Epithelial cell of proximal tubule (primary cell): ENCODE results near the gene UNK. TPM values are rescaled to one million over a fixed set of nuclear protein-coding genes. Genes with fewer than 3 reads are reported as not detected.
"Not testable (repeated sequence)": the region's sequence is repeated elsewhere in the genome, so short reads cannot be mapped to it uniquely, and the experiment has no call there.

Experiments
- DNase-seq: peaks from one replicate; pipeline ENCODE4 v3.0.0-alpha.2; 2011; ENCODE audit warnings: low read depth
- H3K4me3 ChIP-seq: 2 replicates; pipeline ENCODE4 v1.5.1; 2011; ENCODE audit warnings: low read depth, mild to moderate bottlenecking, low read length
- CTCF ChIP-seq: conservative IDR thresholded peaks from 2 replicates; pipeline ENCODE4 v1.5.1; 2012; ENCODE audit warnings: low read depth, mild to moderate bottlenecking, low read length
- total RNA-seq: library from RNA; depleted of rRNA; stranded (reverse); fragments of >200 nt; gene quantifications from 2 replicates; pipeline ENCODE4 v1.2.3, GENCODE V29; 2015

Gene UNK
- total RNA-seq, 1 donor from 2014 or later, result 19.4 TPM

DNA sequence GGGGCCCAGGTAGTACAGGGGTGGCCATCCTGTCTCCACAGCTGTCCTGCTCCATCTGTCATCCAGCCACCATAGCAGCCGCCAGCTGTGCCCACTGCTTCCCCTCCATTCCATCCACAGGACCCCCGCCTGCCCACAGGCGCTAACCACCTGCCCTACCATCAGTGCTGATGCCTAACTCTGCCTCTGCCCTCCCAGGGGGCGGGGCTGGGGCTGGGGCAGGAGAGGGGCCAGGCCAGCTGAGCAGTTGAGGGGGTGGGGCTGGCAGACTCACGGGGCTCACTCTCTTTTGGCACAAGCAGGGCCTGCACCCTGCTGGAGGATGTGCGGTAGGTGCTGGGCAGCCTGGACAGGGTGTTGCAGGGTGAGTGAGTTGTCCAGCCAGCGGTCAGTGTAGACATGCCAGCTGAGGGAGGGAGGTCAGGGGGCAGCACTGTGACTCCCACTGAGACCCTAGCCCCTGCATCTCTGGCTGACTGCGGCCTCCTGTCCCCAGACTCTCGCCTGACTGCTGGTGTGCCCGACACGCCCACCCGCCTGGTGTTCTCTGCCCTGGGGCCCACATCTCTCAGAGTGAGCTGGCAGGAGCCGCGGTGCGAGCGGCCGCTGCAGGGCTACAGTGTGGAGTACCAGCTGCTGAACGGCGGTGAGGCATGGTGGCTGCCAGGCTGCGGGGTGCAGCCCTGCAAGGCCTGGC lies 29.3 kb upstream of the UNK start:
- no peak for TF ChIP-seq CTCF
- no peak overlapping the region for H3K4me3 ChIP-seq
- DNase-seq, result no peak

DNA sequence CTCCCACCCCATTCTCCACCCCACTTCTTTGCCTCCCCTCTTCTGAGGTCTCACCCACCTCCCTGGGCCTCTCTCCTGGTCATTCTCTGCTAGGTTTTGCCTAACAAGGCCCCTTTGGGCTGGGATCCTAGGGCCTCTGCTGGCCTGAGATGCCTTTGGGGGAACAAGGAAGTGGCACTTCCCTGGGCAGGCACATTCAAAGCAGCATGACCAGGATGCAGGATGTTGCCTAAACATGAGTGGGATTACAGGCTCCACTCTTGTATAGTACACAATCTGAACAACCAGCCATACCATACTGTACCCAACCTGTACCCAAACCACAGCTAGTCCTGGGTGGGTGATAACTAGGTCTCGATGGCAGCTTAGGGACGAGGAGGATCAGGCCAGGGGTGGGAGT lies 28.6 kb upstream of the UNK start:
- H3K4me3 ChIP-seq, result no peak overlapping the region
- no peak for TF ChIP-seq CTCF
- DNase-seq, result no peak

- no peak for DNase-seq
- no peak overlapping the region for H3K4me3 ChIP-seq
- no peak for TF ChIP-seq CTCF
Observed at GRCh38 chr17:75756451-75757085, 28.0 kb upstream of the UNK start.

GRCh38 chr17:75757086-75757681 lies 27.4 kb upstream of the UNK start:
- DNase-seq, result no peak
- H3K4me3 ChIP-seq, result no peak overlapping the region
- TF ChIP-seq CTCF, result no peak

DNA sequence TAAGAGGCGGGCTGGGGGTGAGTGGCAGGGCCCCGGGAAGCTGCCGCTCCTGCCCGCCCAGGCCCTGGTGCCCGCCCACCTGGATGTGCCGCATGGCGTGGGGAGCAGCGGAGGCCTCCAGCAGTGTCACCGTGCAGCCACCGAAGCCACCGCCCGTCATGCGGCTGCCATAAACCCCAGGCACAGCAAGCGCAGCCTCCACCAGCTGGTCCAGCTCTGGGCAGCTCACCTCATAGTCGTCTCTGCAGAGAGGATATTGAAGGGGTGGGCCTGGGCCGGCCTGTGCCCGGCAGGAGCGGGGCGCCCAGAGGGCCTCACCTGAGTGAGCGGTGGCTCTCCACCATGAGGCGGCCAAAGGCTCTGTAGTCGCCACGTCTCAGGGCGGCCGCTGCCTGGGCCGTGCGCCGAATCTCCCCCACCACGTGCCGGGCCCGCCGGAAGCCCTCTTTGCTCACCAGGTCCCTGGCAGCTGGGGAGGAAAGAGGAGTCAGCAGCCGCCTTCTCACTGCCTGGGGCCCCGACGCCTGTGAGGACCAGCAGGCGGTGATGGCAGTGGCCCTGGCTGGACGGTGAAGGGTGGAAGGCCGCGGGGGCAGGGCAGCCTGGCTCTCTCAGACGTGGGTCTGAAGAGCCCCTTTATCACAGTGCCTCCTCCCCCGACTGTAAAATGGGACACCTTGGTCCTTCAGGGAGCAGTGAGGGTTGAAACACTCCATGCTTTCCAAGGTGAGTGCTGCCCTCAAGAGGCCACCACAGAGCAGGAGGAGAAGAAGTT lies 26.3 kb upstream of the UNK start:
- TF ChIP-seq CTCF, result peak; percentile 58
- DNase-seq, result no peak
- no peak overlapping the region for H3K4me3 ChIP-seq

DNA sequence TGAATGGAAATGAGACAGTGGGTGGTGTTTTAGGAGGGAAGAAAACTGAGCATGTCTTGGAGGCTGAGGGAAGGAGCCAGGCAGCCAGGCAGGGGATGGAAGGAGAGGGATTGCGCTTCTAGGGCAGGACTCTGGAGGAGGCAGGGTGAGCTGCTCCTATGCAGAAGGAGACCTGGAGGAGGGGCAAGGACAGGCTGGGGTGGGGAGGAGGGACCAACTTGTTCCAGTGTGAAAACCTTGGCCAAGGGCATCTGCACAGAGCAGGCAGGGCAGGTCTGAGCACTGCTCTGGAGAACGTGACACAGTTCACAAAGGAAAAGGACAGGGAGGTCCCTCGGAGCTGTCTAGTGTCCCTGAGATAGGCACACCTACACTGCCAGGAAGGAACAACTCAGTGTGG lies 25.1 kb upstream of the UNK start:
- DNase-seq, result no peak
- no peak overlapping the region for H3K4me3 ChIP-seq
- TF ChIP-seq CTCF, result no peak

- not testable (repeated sequence) for H3K4me3 ChIP-seq
Observed at GRCh38 chr17:75759978-75760640, 24.5 kb upstream of the UNK start.

More at GRCh38 chr17:75759978-75760640, 24.5 kb upstream of the UNK start:
- not testable (repeated sequence) for DNase-seq
